Vagina (tissue), 2 donors: ENCODE results near the gene STAT4.

Experiments used
- POLR2AphosphoS5 ChIP-seq, 2 donors: sonication (generic); formaldehyde crosslinking; IDR thresholded peaks; one replicate each; pipeline ENCODE4 v1.9.0; 2017; ENCODE audit warnings: antibody characterized with exemption in 2 of 2, mild to moderate bottlenecking in 2 of 2, low read depth in 1 of 2; ENCODE audit not compliant: insufficient read depth in 1 of 2
- TF ChIP-seq, protein P1 (sequence below), 3 experiments: fragments of 450-650 bp in 2 of 3; fragments of 200-600 bp in 1 of 3; sonication (generic) in 1 of 3; IDR thresholded peaks; one replicate each; pipeline ENCODE4 v1.5.1; 2017 to 2019; ENCODE audit warnings: antibody characterized with exemption in 3 of 3, mild to moderate bottlenecking in 2 of 3, moderate library complexity in 2 of 3

DNA sequence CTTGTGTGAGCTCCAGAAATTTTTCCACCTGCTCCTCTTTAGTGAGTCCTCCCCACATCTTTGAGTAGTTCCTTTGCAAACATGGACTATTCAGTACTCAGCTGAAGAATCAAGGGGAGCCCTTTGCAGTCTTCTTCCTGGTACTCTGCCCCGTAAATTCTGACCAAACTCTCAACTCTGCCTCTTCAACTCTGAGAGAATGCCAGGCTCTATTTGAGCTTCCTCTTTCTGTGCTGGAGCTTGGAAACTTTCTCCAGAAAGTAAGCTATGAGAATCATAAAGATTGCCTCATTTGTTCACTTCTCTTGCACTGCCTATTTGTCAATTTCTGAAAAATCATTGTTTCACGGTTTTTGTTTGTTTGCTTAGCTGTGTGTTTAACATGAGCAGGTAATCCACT is 7.4 kb upstream of the STAT4 start:
- TF ChIP-seq, protein P1, sequence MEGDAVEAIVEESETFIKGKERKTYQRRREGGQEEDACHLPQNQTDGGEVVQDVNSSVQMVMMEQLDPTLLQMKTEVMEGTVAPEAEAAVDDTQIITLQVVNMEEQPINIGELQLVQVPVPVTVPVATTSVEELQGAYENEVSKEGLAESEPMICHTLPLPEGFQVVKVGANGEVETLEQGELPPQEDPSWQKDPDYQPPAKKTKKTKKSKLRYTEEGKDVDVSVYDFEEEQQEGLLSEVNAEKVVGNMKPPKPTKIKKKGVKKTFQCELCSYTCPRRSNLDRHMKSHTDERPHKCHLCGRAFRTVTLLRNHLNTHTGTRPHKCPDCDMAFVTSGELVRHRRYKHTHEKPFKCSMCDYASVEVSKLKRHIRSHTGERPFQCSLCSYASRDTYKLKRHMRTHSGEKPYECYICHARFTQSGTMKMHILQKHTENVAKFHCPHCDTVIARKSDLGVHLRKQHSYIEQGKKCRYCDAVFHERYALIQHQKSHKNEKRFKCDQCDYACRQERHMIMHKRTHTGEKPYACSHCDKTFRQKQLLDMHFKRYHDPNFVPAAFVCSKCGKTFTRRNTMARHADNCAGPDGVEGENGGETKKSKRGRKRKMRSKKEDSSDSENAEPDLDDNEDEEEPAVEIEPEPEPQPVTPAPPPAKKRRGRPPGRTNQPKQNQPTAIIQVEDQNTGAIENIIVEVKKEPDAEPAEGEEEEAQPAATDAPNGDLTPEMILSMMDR (IDR thresholded peaks at IDR 0.05) = no peak
- no peak for TF ChIP-seq POLR2AphosphoS5 (IDR thresholded peaks at IDR 0.05; ENCODE audit: insufficient read depth in 1 of 2, low read depth in 1 of 2)
